GM21515 (cell line): ENCODE data around the gene TBX20.
"Not testable (repeated sequence)": the region's sequence is repeated elsewhere in the genome, so short reads cannot be mapped to it uniquely, and the experiment has no call there.

Experiments
- ATAC-seq: cut with Tn5 transposase; IDR thresholded peaks from one replicate; pipeline ENCODE4 v1.9.1; 2021; ENCODE audit not compliant: unreplicated experiment

Gene TBX20

DNA sequence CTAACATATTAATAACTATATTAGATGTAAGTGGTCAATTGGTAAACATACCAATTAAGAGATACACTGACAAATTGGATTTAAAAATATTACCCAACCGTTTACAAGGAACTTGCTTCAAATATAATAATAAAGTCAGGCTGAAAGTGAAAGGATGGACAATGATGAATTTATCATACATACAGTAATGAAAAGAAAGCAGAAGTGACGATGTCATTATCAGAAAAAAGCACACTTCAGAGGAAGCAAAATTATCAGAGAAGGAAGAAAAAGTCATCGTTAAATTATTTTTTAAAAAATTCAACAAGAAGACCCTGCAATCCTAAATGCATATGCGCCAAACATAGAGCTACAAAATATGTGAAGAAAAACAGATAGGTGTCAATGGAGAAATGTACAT is 81.8 kb downstream of the TBX20 start:
- ATAC-seq: not testable (repeated sequence)

DNA sequence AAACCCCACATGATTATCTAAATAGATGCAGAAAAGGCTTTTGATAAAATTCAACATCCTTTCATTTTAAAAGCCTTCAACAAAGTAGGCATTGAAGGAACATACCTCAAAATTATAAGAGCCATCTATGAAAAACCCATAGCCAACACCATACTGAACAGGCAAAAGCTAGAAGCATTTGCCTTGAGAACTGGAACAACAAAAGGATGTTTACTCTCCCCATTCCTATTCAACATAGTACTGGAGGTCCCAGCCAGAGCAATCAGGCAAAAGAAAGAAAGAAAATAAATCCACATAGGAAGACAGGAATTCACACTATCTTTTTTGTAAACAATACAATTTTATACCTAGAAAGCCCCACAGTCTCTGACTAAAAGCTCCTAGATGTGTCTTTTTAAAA is 86.2 kb downstream of the TBX20 start:
- ATAC-seq: not testable (repeated sequence)

- not testable (repeated sequence) for ATAC-seq
Observed at GRCh38 chr7:35167158-35167557, 86.7 kb downstream of the TBX20 start.

GRCh38 chr7:35161059-35161740 is 92.7 kb downstream of the TBX20 start:
- not testable (repeated sequence) for ATAC-seq
